ENCODE data around the gene PPP2R5B. TPM values are rescaled to one million over a fixed set of nuclear protein-coding genes. Genes with fewer than 3 reads are reported as not detected.

PPP2R5B gene
- total RNA-seq, 1 experiment from 2014 or later: 14.0 TPM

DNA sequence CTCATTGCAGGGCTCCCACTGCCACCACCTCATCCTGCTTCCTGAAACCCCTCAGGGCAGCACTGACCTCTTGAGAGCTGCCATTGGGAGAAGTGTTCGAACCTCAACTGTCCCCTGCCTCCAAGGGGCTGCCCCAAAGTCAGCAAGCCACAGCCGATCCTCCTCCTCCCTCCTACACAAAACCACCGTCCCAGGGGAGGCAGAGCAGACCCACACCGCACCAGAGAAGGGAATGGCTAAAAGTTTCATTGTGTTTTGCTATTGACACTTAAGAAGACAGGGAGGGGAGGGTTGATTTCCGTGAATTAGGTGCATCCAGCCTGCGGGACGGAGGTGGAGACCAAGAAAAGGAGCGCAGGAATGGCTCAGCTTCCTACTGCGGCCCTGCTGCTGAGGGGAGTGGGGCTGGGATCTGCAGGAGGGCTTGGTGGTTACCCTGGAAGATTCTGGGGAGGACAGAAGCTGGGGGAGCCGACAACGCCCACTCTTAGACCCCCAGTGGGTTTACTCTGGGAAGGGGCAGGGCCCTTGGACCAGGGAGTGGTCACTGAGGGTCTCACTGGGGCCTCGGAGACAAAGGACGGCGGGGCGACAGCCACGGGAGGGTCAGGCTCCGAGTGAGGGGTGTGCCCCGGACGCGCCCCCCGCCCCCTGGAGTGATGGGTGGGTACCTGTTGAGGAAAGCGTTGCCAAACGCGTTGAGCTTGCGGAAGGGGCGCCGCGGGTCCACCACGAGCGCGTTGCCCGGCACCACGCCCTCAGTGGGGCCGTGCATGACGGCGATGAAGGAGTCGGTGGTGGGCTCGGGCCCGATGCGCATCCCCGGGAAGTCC is 46.9 kb upstream of the PPP2R5B start:
- H3K4me3 ChIP-seq (ENCODE audit: low read depth in 2 of 2, low read length in 2 of 2): peak overlapping the region; percentile 88 to 99
- TF ChIP-seq, protein P1, sequence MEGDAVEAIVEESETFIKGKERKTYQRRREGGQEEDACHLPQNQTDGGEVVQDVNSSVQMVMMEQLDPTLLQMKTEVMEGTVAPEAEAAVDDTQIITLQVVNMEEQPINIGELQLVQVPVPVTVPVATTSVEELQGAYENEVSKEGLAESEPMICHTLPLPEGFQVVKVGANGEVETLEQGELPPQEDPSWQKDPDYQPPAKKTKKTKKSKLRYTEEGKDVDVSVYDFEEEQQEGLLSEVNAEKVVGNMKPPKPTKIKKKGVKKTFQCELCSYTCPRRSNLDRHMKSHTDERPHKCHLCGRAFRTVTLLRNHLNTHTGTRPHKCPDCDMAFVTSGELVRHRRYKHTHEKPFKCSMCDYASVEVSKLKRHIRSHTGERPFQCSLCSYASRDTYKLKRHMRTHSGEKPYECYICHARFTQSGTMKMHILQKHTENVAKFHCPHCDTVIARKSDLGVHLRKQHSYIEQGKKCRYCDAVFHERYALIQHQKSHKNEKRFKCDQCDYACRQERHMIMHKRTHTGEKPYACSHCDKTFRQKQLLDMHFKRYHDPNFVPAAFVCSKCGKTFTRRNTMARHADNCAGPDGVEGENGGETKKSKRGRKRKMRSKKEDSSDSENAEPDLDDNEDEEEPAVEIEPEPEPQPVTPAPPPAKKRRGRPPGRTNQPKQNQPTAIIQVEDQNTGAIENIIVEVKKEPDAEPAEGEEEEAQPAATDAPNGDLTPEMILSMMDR (IDR thresholded peaks at IDR 0.05): no peak
- TF ChIP-seq SIN3A (IDR thresholded peaks at IDR 0.05; ENCODE audit: borderline replicate concordance, insufficient read depth, low read depth, low read length) (no peak), TCF7L2 (IDR thresholded peaks at IDR 0.05; ENCODE audit: low read depth, low read length) (no peak), POLR2AphosphoS5 (IDR thresholded peaks at IDR 0.05; ENCODE audit: low read depth, low read length) (no peak)
- TF ChIP-seq, protein P2, sequence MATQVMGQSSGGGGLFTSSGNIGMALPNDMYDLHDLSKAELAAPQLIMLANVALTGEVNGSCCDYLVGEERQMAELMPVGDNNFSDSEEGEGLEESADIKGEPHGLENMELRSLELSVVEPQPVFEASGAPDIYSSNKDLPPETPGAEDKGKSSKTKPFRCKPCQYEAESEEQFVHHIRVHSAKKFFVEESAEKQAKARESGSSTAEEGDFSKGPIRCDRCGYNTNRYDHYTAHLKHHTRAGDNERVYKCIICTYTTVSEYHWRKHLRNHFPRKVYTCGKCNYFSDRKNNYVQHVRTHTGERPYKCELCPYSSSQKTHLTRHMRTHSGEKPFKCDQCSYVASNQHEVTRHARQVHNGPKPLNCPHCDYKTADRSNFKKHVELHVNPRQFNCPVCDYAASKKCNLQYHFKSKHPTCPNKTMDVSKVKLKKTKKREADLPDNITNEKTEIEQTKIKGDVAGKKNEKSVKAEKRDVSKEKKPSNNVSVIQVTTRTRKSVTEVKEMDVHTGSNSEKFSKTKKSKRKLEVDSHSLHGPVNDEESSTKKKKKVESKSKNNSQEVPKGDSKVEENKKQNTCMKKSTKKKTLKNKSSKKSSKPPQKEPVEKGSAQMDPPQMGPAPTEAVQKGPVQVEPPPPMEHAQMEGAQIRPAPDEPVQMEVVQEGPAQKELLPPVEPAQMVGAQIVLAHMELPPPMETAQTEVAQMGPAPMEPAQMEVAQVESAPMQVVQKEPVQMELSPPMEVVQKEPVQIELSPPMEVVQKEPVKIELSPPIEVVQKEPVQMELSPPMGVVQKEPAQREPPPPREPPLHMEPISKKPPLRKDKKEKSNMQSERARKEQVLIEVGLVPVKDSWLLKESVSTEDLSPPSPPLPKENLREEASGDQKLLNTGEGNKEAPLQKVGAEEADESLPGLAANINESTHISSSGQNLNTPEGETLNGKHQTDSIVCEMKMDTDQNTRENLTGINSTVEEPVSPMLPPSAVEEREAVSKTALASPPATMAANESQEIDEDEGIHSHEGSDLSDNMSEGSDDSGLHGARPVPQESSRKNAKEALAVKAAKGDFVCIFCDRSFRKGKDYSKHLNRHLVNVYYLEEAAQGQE (IDR thresholded peaks at IDR 0.05; ENCODE audit: insufficient read depth in 1 of 2, low read depth in 2 of 2, low read length in 1 of 2): no peak
- peak overlapping the region; percentile 89 for H3K27ac ChIP-seq (ENCODE audit: low read length)
- POLR2A ChIA-PET: interaction anchor here (1.0 to 1.8 kb wide), 4 partner anchors 11 to 30 kb away, joined by 3 to 11 read pairs (median 6); no protein-coding TSS in a partner anchor
- no peaks in the 10 kb centered on the region for H3K9me3 ChIP-seq (ENCODE audit: control insufficient read depth, insufficient read depth, low read depth, low read length)
- H3K36me3 ChIP-seq (ENCODE audit: control insufficient read depth, insufficient read depth, low read length): peaks cover 4% of the 10 kb centered on the region
- CTCF ChIA-PET: interaction anchor here (0.6 to 2.1 kb wide), 7 partner anchors 10 to 30 kb away, joined by 3 to 7 read pairs (median 5); no protein-coding TSS in a partner anchor
- H3K27me3 ChIP-seq (ENCODE audit: control insufficient read depth, insufficient read depth, low read length): no peaks in the 10 kb centered on the region
- ATAC-seq: peak; percentile 4
- BruUV-seq (replicated peaks): no TSS peak
- peaks cover 42% of the 10 kb centered on the region for H3K4me1 ChIP-seq (ENCODE audit: control insufficient read depth, insufficient read depth, low read length)
- DNase-seq (ENCODE audit: low read depth, low spot score): no peak
- in situ Hi-C loops (cut with HindIII; ENCODE audit: low pct_unique_long_range_greater_than_20kb, low sequenced_read_pairs) (no loop called here), intact Hi-C loops (cut with micrococcal nuclease; ENCODE audit: unreplicated experiment) (no loop called here)

DNA sequence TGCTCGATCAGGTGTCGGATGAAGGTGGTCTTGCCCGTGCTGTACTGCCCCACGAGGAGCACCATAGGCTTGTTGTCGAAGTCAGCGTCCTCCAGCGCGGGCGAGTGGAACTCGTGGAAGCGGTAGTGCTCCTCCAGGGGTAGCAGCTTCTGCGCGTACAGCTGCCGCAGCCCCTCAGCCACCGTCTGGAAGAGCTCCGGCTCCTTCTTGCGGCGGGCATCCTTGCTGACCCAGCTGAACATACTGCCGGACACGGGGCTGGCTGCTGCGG is 46.3 kb upstream of the PPP2R5B start:
- intact Hi-C loops (cut with micrococcal nuclease; ENCODE audit: unreplicated experiment): no loop called here
- in situ Hi-C loops (cut with HindIII; ENCODE audit: low pct_unique_long_range_greater_than_20kb, low sequenced_read_pairs): no loop called here
- DNase-seq (ENCODE audit: low read depth, low spot score) (no peak), ATAC-seq (peak; percentile 32)
- H3K27me3 ChIP-seq (ENCODE audit: control insufficient read depth, insufficient read depth, low read length): no peaks in the 10 kb centered on the region
- peak overlapping the region; percentile 88 to 99 for H3K4me3 ChIP-seq (ENCODE audit: low read depth in 2 of 2, low read length in 2 of 2)
- peaks cover 36% of the 10 kb centered on the region for H3K4me1 ChIP-seq (ENCODE audit: control insufficient read depth, insufficient read depth, low read length)
- no TSS peak for BruUV-seq (replicated peaks)
- peak overlapping the region; percentile 89 for H3K27ac ChIP-seq (ENCODE audit: low read length)
- H3K36me3 ChIP-seq (ENCODE audit: control insufficient read depth, insufficient read depth, low read length): no peaks in the 10 kb centered on the region; the same call in 1 of the 2 replicates
- POLR2A ChIA-PET: interaction anchor here (1.8 kb wide), 1 partner anchor 17 kb away, joined by 11 read pairs; no protein-coding TSS in a partner anchor
- no peak for TF ChIP-seq SIN3A (IDR thresholded peaks at IDR 0.05; ENCODE audit: borderline replicate concordance, insufficient read depth, low read depth, low read length)
- TF ChIP-seq TCF7L2 (IDR thresholded peaks at IDR 0.05; ENCODE audit: low read depth, low read length): no peak
- TF ChIP-seq, protein P1 (IDR thresholded peaks at IDR 0.05): no peak
- no peaks in the 10 kb centered on the region for H3K9me3 ChIP-seq (ENCODE audit: control insufficient read depth, insufficient read depth, low read depth, low read length)
- CTCF ChIA-PET: interaction anchor here (0.6 to 2.0 kb wide), 6 partner anchors 10 to 74 kb away, joined by 3 to 6 read pairs (median 5); no protein-coding TSS in a partner anchor

Data from Panc1 (cell line).